Spleen (tissue), 7 donors: Measurements from ENCODE around the gene KIF12.

Experiments used
- POLR2A ChIP-seq, 3 donors: fragments of 450-650 bp; IDR thresholded peaks; one replicate each; pipeline ENCODE4 v1.5.1; 2017; ENCODE audit warnings: antibody characterized with exemption in 3 of 3, mild to moderate bottlenecking in 1 of 3
- TF ChIP-seq, protein P1 (sequence below), 11 experiments: fragments of 200-600 bp in 7 of 11; fragments of 450-650 bp in 4 of 11; sonication (generic) in 4 of 11; IDR thresholded peaks in 8 of 11; conservative IDR thresholded peaks in 3 of 11; 1 replicate in 7 of 11; 2 replicates in 4 of 11; pipeline versions ENCODE4 v1.4.0 to v1.8.0; 2016 to 2021; ENCODE audit warnings: antibody characterized with exemption in 11 of 11, inconsistent platforms in 4 of 11, mild to moderate bottlenecking in 1 of 11
- donor health status: DM: no; HTN: no; CAD: no; lungs with moderate emphysema.
- donor health status: DM: no; HTN: no; CAD: no.
- donor health status: DM: no; HTN: no; CAD: no.

DNA sequence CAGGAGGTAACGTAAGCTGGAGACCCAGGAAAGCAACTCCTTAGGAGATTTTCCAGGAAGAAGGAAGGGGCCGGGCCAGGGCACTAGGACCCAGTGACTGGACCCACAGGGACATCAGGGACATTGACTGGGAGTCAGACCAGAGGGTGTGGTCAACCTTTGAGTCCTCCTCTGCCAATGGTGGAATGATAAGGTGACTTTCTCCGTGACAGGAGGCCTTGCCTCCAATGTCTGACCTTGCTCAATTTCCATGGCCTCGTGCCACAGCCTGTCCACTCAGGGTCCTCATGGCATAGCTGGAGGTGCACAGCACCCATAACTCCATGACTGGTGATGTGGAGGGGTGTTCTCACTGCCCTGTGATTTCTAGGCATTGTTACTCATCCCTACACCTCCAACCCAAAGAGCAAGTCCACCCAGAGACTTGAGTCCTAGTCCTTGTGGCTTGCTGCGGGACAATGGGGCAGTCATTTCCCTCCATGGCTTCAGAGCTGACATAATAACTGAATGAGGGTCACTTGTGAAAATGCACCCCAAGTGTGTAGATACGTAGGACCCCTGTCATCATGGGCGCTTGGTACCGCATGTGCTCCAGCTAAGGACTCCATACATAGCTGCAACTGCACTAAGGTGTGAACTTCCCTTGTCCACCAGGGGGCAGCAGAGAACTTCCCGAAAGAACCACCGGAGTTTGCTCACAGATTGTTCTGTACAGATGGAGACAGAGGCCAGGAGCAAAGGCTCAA lies 16.9 kb downstream of the KIF12 start:
- TF ChIP-seq, protein P1, sequence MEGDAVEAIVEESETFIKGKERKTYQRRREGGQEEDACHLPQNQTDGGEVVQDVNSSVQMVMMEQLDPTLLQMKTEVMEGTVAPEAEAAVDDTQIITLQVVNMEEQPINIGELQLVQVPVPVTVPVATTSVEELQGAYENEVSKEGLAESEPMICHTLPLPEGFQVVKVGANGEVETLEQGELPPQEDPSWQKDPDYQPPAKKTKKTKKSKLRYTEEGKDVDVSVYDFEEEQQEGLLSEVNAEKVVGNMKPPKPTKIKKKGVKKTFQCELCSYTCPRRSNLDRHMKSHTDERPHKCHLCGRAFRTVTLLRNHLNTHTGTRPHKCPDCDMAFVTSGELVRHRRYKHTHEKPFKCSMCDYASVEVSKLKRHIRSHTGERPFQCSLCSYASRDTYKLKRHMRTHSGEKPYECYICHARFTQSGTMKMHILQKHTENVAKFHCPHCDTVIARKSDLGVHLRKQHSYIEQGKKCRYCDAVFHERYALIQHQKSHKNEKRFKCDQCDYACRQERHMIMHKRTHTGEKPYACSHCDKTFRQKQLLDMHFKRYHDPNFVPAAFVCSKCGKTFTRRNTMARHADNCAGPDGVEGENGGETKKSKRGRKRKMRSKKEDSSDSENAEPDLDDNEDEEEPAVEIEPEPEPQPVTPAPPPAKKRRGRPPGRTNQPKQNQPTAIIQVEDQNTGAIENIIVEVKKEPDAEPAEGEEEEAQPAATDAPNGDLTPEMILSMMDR (IDR thresholded peaks at IDR 0.05 in 8 of 11, conservative IDR thresholded peaks at IDR 0.05 in 3 of 11), result peak; percentile 52 to 91 (median 85)
- no peak for TF ChIP-seq POLR2A (IDR thresholded peaks at IDR 0.05)
